Astrocyte of the cerebellum (primary cell): Measurements from ENCODE around the gene EVA1A.
A peak's percentile ranks its signal among the peaks of the same experiment; 100 is the strongest.

Experiments
- DNase-seq: peaks from one replicate; pipeline ENCODE4 v3.0.0-alpha.2; 2011; ENCODE audit warnings: low read depth
- H3K4me3 ChIP-seq: 2 replicates; pipeline ENCODE4 v1.5.1; 2011; ENCODE audit warnings: mild to moderate bottlenecking, low read depth, low read length, moderate library complexity
- in situ Hi-C: cut with HindIII; loops from 2 replicates; pipeline ENCODE4 v1.10.0; 2017; ENCODE audit warnings: low sequenced_read_pairs
- TF ChIP-seq, protein P1 (sequence below): IDR thresholded peaks from 2 replicates; pipeline ENCODE4 v1.5.1; 2012; ENCODE audit warnings: low read length, low read depth, moderate library complexity, mild to moderate bottlenecking; ENCODE audit errors: missing control alignments

EVA1A gene

GRCh38 chr2:75592030-75592429 lies 31.3 kb upstream of the EVA1A start:
- DNase-seq = no peak
- in situ Hi-C loops = no loop called here
- H3K4me3 ChIP-seq = no peak overlapping the region
- TF ChIP-seq, protein P1, sequence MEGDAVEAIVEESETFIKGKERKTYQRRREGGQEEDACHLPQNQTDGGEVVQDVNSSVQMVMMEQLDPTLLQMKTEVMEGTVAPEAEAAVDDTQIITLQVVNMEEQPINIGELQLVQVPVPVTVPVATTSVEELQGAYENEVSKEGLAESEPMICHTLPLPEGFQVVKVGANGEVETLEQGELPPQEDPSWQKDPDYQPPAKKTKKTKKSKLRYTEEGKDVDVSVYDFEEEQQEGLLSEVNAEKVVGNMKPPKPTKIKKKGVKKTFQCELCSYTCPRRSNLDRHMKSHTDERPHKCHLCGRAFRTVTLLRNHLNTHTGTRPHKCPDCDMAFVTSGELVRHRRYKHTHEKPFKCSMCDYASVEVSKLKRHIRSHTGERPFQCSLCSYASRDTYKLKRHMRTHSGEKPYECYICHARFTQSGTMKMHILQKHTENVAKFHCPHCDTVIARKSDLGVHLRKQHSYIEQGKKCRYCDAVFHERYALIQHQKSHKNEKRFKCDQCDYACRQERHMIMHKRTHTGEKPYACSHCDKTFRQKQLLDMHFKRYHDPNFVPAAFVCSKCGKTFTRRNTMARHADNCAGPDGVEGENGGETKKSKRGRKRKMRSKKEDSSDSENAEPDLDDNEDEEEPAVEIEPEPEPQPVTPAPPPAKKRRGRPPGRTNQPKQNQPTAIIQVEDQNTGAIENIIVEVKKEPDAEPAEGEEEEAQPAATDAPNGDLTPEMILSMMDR = no peak

GRCh38 chr2:75589391-75590105 lies 28.8 kb upstream of the EVA1A start:
- H3K4me3 ChIP-seq = no peak overlapping the region
- DNase-seq = no peak
- TF ChIP-seq, protein P1 = no peak
- in situ Hi-C loops = no loop called here

- peak; percentile 63 for DNase-seq
- H3K4me3 ChIP-seq = no peak overlapping the region
- in situ Hi-C loops = no loop called here
- TF ChIP-seq, protein P1 = no peak
Observed at GRCh38 chr2:75587954-75588587, 27.3 kb upstream of the EVA1A start.

- no peak overlapping the region for H3K4me3 ChIP-seq
Observed at GRCh38 chr2:75586971-75587370, 26.2 kb upstream of the EVA1A start.

DNA sequence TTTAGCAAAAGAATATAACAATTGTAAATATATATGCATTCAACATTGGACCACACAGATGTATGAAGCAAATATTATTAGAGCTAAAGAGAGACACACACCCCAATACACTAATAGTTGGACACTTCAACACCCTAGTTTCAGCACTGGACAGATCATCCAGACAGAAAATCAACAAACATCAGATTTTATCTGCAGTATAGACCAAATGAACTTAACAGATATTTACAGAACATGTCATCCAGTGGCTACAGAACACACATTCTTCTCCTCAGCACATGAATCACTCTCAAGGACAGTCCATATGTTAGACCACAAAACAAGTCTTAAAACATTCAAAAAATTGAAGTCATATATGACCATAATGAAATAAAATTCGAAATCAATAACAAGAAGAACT lies 22.1 kb upstream of the EVA1A start:
- in situ Hi-C loops = no loop called here
- TF ChIP-seq, protein P1 = no peak
- H3K4me3 ChIP-seq = no peak overlapping the region
- DNase-seq = no peak

More at GRCh38 chr2:75586971-75587370, 26.2 kb upstream of the EVA1A start:
- no peak for DNase-seq
- TF ChIP-seq, protein P1 = no peak
- in situ Hi-C loops = no loop called here

DNA sequence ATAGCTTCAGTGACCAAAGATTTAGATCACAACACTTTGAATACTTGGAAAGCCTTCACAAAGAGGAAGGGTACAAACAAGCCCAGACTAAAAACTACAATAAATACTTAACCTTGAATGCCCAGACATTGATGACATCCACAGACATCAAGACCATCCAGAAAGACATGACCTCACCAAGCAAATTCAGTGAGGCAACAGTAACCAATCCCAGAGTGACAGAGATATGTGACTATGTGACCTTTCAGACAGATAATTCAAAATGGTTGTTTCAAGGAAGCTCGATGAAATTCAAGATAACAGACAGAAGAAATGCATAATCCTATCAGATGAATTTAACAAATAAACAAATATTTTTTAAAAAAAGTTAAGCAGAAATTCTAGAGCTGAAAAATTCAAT lies 19.9 kb upstream of the EVA1A start:
- TF ChIP-seq, protein P1 = no peak
- in situ Hi-C loops = no loop called here
- no peak overlapping the region for H3K4me3 ChIP-seq
- no peak for DNase-seq
